HG02610 (cell line): Measurements from ENCODE around the gene ABLIM2.

ENCODE experiments used
- ATAC-seq: cut with Tn5 transposase; IDR thresholded peaks from one replicate; pipeline ENCODE4 v1.9.1; 2021; ENCODE audit warnings: mild to moderate bottlenecking, moderate library complexity; ENCODE audit not compliant: unreplicated experiment

The ABLIM2 gene

GRCh38 chr4:8009710-8010511 is 148.7 kb downstream of the ABLIM2 start:
- ATAC-seq = no peak

DNA sequence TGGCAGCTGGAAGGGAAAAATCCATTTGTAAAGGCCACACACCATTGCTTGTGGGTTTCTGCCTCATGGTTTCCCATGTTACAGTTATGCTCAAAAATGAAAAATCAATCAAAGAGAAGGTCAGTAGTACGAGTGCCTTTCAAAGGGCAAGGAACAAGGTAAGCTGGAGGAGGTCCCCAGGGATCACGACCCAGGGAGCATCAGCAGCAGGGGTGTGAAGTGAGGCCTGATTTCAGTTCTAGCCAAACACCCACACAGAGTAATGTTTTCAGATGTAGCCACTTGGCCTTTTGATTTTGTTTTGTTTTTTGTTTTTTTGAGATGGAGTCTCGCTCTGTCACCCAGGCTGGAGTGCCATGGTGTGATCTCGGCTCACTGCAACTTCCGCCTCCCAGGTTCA is 149.5 kb downstream of the ABLIM2 start:
- ATAC-seq = no peak

DNA sequence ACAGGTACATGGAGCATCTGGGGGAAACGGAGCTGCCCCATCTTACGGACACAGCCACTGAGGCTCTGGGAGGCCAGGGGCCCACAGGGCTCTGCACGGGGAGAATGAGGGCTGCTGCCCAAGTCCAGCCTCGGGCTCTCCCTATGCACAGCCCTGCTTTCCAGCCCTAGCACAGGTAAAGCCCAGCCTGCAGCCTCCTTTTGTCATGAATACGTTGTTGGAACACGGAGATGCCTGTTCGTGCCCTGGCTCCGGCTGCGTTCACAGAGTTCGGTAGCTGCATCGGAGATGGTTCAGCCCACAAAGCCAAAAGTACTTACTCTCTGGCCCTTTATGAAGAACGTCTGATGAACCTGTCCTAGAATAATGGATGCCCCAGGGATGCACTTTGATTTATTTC is 150.2 kb downstream of the ABLIM2 start:
- no peak for ATAC-seq

- no peak for ATAC-seq
These were observed 151.0 kb downstream of the ABLIM2 start for GRCh38 chr4:8007581-8007980.

- ATAC-seq = no peak
These were observed 152.1 kb downstream of the ABLIM2 start for GRCh38 chr4:8006471-8006870.

- ATAC-seq = no peak
These were observed 152.8 kb downstream of the ABLIM2 start for GRCh38 chr4:8005814-8006215.

GRCh38 chr4:8005033-8005808 is 153.4 kb downstream of the ABLIM2 start:
- ATAC-seq = no peak

DNA sequence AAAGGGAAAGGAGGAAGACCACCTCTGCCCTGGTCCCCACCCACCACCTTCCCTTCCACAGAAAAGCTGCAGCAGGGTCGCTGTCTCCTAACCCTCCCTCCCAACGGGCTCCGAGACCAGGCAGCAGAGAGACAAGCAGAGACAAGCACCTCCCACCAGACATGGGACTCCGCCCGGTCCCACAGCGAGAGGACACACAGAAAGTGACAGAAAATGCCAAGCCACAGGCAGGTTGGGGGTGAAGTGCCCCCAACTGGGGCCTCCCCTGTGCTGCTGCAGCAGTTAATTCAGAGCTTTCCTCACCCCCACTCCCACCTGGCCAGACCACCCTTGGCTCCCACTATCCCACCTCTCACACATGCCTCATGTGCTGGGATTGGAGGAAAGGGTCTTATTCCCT is 154.5 kb downstream of the ABLIM2 start:
- no peak for ATAC-seq

- ATAC-seq = no peak
These were observed 155.9 kb downstream of the ABLIM2 start for GRCh38 chr4:8002525-8003309.

- no peak for ATAC-seq
These were observed 156.9 kb downstream of the ABLIM2 start for GRCh38 chr4:8001564-8002355.

DNA sequence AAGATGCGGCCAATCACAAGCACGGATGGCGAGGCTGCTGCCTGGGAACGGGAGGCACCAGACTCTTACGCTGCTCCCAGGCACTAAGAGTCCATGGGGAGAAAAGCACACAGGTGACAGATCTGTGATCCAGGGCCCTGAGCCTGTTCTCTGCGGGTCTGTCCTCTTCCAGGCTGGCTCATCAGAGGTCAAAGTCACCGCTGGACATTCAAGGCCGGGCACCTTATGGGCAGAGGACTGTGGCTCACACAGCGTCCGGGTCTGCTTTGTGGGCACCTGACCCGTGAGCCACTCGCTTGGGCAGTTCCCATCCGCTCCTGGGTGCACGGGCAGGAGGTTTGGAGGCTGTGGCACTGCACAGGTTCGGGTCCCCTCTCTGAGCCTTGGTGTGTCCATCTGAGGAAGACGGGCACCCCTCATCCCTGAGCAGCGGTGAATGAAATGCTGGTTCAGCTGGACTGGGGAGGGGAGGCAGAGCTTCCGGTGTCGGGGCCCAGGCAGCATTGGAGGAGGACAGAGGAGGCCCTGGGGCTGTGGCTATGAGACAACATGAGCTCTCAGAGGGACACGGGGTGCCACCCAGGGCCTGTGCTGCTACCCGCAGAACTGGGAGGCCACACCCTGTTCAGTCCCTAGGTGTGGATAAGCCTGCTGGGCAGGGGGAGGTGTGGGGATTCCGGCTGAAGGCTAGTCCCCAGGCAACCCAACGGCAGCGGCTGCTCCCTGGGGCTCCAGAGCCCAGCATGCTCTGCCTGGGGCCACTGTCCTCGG is 157.7 kb downstream of the ABLIM2 start:
- no peak for ATAC-seq

DNA sequence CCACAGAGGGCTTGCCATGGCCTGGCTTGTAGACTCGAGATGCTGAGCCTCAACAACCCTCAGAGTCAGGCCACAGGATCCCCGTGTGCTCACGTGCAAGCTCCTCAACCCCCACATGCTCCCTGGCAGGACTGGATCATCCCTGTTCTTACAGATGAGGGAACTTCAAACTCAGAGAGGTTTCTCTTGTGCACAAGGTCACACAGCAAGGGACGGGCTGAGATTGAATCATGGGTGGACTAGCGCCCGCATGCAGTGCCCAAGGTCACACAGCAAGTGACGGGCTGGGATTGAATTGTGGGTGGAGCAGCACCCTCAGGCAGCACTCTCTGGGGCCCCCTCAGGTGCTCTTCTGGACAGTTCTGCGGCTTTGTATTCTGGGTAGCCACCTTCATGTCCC is 158.4 kb downstream of the ABLIM2 start:
- no peak for ATAC-seq

DNA sequence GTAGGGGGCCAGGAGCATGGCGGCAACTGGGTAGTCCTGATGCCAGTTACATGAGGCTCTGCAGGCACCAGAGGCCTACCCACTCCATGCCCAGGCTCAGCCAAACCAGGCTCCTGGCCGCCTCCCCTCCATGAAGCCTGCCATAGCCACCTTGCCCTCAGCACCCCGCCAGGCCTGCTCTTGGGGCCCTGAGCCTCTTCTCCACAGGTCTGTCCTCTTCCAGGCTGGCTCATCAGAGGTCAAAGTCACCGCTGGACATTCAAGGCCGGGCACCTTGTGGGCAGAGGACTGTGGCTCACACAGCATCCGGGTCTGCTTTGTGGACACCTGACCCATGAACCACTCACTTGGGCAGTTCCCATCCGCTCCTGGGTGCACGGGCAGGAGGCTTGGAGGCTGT is 158.9 kb downstream of the ABLIM2 start:
- ATAC-seq = no peak

GRCh38 chr4:7999279-7999678 is 159.3 kb downstream of the ABLIM2 start:
- no peak for ATAC-seq

GRCh38 chr4:7998447-7998846 is 160.2 kb downstream of the ABLIM2 start:
- no peak for ATAC-seq

DNA sequence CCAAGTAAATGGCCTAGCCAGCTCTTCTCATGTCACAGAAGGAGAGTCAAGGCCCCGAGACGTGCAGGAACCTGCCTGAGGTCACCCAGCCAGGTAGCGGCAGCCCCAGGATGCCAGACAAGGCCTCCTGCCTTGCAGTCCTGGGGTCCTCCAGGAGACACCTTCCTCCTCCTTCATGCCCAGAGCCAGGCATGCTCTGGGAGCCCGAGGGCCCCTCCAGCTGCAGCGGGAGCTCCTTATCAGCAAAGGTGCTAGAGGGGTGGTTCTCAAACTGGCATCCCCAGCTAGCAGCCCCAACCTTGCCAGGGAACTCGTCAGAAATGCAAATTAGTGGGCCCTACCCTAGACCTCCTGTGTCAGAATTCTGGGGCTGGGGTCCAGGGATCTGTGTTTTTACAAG is 162.7 kb downstream of the ABLIM2 start:
- ATAC-seq = no peak

- ATAC-seq = no peak
These were observed 163.5 kb downstream of the ABLIM2 start for GRCh38 chr4:7995135-7995534.

- ATAC-seq = no peak
These were observed 164.9 kb downstream of the ABLIM2 start for GRCh38 chr4:7993671-7994070.

DNA sequence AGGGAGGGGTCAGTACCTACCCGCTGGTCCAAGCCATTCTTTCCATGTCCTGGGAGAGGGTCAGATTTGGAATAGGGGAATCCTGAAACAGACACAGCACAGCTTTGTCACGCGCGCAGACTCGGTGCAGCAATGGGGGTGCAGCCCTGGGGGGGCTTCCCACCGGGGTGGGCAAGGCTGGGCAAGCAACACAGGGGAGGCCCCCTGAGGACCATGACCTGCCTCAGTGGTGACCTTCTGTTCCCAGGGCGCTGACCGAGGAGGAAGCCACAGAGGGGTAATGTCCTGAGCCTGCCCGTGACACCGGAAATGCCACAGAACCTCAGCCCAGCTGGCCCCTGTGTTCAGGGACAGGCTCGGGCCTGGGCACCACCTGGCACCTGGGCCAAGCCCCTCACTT is 165.8 kb downstream of the ABLIM2 start:
- ATAC-seq = no peak
